PC-3 (cell line): ENCODE measurements around the gene FBXL16. TPM values are rescaled to one million over a fixed set of nuclear protein-coding genes. Genes with fewer than 3 reads are reported as not detected.

Experiments used
- ATAC-seq: fragments of 200-7000 bp; cut with Tn5 transposase; 2 replicates; pipeline ENCODE4 v1.9.1; 2020; ENCODE audit warnings: mild to moderate bottlenecking, moderate library complexity
- BruUV-seq: library from RNA; stranded (reverse); fragments of 400-500 nt; replicated peaks from 2 replicates; lab custom pipeline; 2021; lab: Mats Ljungman, UMichigan
- CTCF ChIA-PET: fragments of 300-600 bp; sonication (Branson Sonifier 250); formaldehyde crosslinking; loops from one replicate; lab custom pipeline; 2022; ENCODE audit warnings: antibody characterized with exemption; lab: Charles Lee
- POLR2A ChIA-PET: fragments of 300-600 bp; sonication (Branson Sonifier 250); formaldehyde crosslinking; loops from one replicate; lab custom pipeline; 2022; ENCODE audit warnings: antibody characterized with exemption; ENCODE audit not compliant: unreplicated experiment; lab: Charles Lee
- DNase-seq: peaks from one replicate; pipeline ENCODE4 v3.0.0-alpha.2; 2015
- H2AFZ ChIP-seq: fragments of 300-600 bp; sonication (generic); 2 replicates; pipeline ENCODE4 v1.6.0; 2016; ENCODE audit warnings: antibody characterized with exemption, low read length
- H3F3A ChIP-seq: fragments of 300-600 bp; sonication (generic); one replicate; pipeline ENCODE4 v1.6.0; 2017; ENCODE audit warnings: antibody characterized with exemption, low read length, control low read depth, mild to moderate bottlenecking; ENCODE audit not compliant: unreplicated experiment
- H3K27ac ChIP-seq: fragments of 300-600 bp; sonication (generic); 2 replicates; pipeline ENCODE4 v1.5.1; 2016; ENCODE audit warnings: mild to moderate bottlenecking, low read length
- H3K27me3 ChIP-seq: fragments of 300-600 bp; sonication (generic); 2 replicates; pipeline ENCODE4 v1.6.1; 2016; ENCODE audit warnings: low read length, mixed read lengths
- H3K36me3 ChIP-seq: fragments of 300-600 bp; sonication (generic); 2 replicates; pipeline ENCODE4 v1.6.1; 2016; ENCODE audit warnings: low read depth, mixed run types, low read length, mixed read lengths
- H3K4me1 ChIP-seq: fragments of 300-600 bp; sonication (generic); 2 replicates; pipeline ENCODE4 v1.5.1; 2016; ENCODE audit warnings: low read length; ENCODE audit not compliant: insufficient read depth
- H3K4me2 ChIP-seq: fragments of 300-600 bp; sonication (generic); 2 replicates; pipeline ENCODE4 v1.6.0; 2016; ENCODE audit warnings: low read length
- H3K4me3 ChIP-seq: fragments of 300-600 bp; sonication (generic); 2 replicates; pipeline ENCODE4 v1.5.1; 2016; ENCODE audit warnings: mild to moderate bottlenecking, low read length, mixed read lengths
- H3K79me2 ChIP-seq: fragments of 300-600 bp; sonication (generic); 2 replicates; pipeline ENCODE4 v1.6.1; 2017; ENCODE audit warnings: low read length, mixed read lengths
- H3K9ac ChIP-seq: fragments of 300-600 bp; sonication (generic); 2 replicates; pipeline ENCODE4 v1.6.0; 2016; ENCODE audit warnings: mild to moderate bottlenecking, low read length
- H3K9me2 ChIP-seq: fragments of 300-600 bp; sonication (generic); replicated peaks from 2 replicates; pipeline ENCODE4 v1.6.1; 2016; ENCODE audit warnings: mixed run types, low read length, mixed read lengths
- H3K9me3 ChIP-seq: fragments of 300-600 bp; sonication (generic); 2 replicates; pipeline ENCODE4 v1.6.1; 2016; ENCODE audit warnings: low read length, mixed read lengths
- H4K20me1 ChIP-seq: fragments of 300-600 bp; sonication (generic); 2 replicates; pipeline ENCODE4 v1.6.1; 2016; ENCODE audit warnings: low read length, mixed read lengths
- EZH2 ChIP-seq: fragments of 300-600 bp; sonication (generic); IDR thresholded peaks from one replicate; pipeline ENCODE4 v1.6.1; 2017; ENCODE audit warnings: antibody characterized with exemption, mild to moderate bottlenecking, low read length; ENCODE audit not compliant: unreplicated experiment
- EZH2phosphoT487 ChIP-seq: fragments of 300-600 bp; sonication (generic); IDR thresholded peaks from 2 replicates; pipeline ENCODE4 v1.6.1; 2018; ENCODE audit warnings: mild to moderate bottlenecking, antibody characterized with exemption, low read length, borderline replicate concordance
- intact Hi-C: fragments of 100-400 bp; cut with micrococcal nuclease; formaldehyde crosslinking; loops from 2 replicates; pipeline ENCODE4 v1.9.0; 2023
- total RNA-seq: library from RNA; depleted of rRNA; stranded (reverse); fragments of >200 nt; gene quantifications from 2 replicates; pipeline ENCODE4 v1.2.3, GENCODE V29; 2014
- TF ChIP-seq, protein P1 (sequence below): fragments of 300-600 bp; sonication (generic); conservative IDR thresholded peaks from 2 replicates; pipeline ENCODE4 v1.5.1; 2017; ENCODE audit warnings: antibody characterized with exemption, low read depth, mild to moderate bottlenecking, low read length

Gene FBXL16
- total RNA-seq, 1 experiment from 2014 or later, result 7.5 TPM

DNA sequence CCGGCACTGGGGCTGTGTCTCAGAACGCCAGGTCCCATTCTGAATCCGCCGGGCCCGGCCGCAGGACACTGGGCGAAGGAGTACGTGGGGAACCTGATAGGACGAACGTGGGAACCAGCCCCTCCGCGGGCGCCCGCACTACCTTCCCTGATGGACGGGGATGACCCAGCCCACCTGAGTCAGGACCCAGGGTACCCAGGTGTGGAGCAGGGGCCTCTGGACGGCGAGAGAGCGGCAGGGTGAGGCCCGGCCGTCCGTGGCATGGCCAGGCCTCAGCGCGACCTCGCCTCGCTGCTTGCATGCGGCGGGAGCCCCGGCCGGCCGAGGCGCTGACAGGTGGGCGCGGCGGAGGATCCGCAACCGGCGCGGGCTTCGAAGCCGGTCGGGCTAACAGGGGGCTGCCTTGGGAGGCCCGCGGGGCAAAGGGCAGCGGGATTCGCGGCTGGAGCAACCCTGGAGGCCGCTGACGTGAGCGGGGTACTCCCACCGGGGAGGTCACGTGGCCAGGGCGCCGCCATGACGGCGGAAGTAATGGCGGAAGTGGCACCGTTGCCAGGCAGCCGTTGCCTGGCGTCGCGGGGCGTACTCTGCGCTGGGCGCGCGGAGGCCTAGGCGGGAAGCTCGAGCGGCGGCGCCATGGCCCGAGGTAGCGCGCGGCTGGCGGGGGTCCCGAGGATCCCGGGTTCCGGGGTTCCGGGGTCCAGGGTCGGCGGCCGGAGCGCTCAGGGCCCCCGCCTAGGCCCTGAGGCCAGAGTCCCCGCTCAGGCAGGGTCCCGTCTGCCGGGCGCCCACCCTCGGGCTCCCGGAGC is 56.6 kb downstream of the FBXL16 start, which contains the start of gene WDR90:
Gene WDR90, plus strand, starts transcription at position 585 of the 809 bp plus-strand sequence. Its CDS starts 52 bp downstream, at position 637.
- no peaks in the 10 kb centered on the region for H3K9me2 ChIP-seq
- ChIA-PET CTCF (no interaction called here), POLR2A (no interaction called here)
- intact Hi-C loops, result no loop called here
- peaks cover 33% of the 10 kb centered on the region for H3K4me1 ChIP-seq
- H3K4me3 ChIP-seq, result peak within 1 kb of the TSS; percentile 62
- H3K9me3 ChIP-seq, result no peaks in the 10 kb centered on the region
- peak within 1 kb of the TSS; percentile 40 for H3K27ac ChIP-seq
- H3F3A ChIP-seq, result no peaks in the 10 kb centered on the region
- TF ChIP-seq EZH2phosphoT487 (no peak), EZH2 (no peak)
- TF ChIP-seq, protein P1, sequence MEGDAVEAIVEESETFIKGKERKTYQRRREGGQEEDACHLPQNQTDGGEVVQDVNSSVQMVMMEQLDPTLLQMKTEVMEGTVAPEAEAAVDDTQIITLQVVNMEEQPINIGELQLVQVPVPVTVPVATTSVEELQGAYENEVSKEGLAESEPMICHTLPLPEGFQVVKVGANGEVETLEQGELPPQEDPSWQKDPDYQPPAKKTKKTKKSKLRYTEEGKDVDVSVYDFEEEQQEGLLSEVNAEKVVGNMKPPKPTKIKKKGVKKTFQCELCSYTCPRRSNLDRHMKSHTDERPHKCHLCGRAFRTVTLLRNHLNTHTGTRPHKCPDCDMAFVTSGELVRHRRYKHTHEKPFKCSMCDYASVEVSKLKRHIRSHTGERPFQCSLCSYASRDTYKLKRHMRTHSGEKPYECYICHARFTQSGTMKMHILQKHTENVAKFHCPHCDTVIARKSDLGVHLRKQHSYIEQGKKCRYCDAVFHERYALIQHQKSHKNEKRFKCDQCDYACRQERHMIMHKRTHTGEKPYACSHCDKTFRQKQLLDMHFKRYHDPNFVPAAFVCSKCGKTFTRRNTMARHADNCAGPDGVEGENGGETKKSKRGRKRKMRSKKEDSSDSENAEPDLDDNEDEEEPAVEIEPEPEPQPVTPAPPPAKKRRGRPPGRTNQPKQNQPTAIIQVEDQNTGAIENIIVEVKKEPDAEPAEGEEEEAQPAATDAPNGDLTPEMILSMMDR, result no peak
- no TSS peak for BruUV-seq
- H2AFZ ChIP-seq, result peak within 1 kb of the TSS; percentile 73
- H3K9ac ChIP-seq, result peak within 1 kb of the TSS; percentile 83
- no peaks in the 10 kb centered on the region for H4K20me1 ChIP-seq
- H3K36me3 ChIP-seq, result no peaks in the 10 kb centered on the region
- DNase-seq, result peak; percentile 69
- peaks cover 24% of the 10 kb centered on the region for H3K79me2 ChIP-seq
- H3K27me3 ChIP-seq, result no peaks in the 10 kb centered on the region
- ATAC-seq, result peak; percentile 75
- peak within 1 kb of the TSS; percentile 81 for H3K4me2 ChIP-seq

DNA sequence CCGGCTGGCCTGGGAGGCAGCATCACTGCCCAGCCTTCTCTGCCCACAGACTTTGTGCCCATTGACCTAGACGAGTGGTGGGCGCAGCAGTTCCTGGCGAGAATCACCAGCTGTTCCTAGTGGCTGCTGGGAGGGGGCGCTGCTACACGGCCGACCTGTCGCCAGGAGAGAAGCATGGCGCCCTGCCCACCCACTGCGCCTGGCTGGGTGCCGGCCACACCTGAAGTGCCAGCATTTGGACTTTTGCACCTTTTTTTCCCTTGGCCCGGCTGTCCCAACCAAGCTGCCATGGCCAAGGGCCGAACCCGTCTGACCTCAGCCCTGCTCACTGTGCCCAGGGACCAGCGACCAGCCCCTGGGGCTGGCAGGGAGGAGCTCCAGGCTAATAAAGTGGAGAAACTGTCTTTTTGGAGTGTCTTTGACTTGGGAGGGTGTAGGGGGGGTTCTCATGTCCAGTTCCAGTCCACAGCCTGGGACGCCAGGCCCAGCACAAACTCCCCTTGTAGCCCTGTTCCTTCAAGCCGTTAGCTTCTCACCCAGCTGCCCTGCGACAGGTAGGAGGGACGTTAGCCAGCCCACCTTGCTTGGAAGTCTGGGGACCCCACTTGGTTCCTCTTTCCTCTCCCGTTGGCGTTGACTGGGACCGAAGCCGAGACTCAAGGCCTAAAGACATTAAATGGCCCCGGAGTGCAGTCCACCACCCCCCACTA is 57.4 kb downstream of the FBXL16 start:
- no peaks in the 10 kb centered on the region for H3K9me2 ChIP-seq
- no peaks in the 10 kb centered on the region for H3K9me3 ChIP-seq
- intact Hi-C loops, result no loop called here
- ChIA-PET CTCF (no interaction called here), POLR2A (no interaction called here)
- no peak for TF ChIP-seq EZH2
- TF ChIP-seq EZH2phosphoT487, result no peak
- TF ChIP-seq, protein P1, result peak; percentile 41; the same call in 1 of the 2 replicates
- DNase-seq, result no peak
- BruUV-seq, result TSS peak; percentile 78
- no peak overlapping the region for H2AFZ ChIP-seq
- no peaks in the 10 kb centered on the region for H3K36me3 ChIP-seq
- no peak for ATAC-seq
- peak overlapping the region; percentile 62; the same call in 1 of the 2 replicates for H3K4me3 ChIP-seq
- H4K20me1 ChIP-seq, result no peaks in the 10 kb centered on the region
- no peaks in the 10 kb centered on the region for H3K27me3 ChIP-seq
- no peaks in the 10 kb centered on the region for H3F3A ChIP-seq
- peak overlapping the region; percentile 83 for H3K9ac ChIP-seq
- peaks cover 32% of the 10 kb centered on the region for H3K79me2 ChIP-seq
- H3K27ac ChIP-seq, result no peak overlapping the region
- H3K4me2 ChIP-seq, result peak overlapping the region; percentile 81; the same call in 1 of the 2 replicates
- H3K4me1 ChIP-seq, result peaks cover 35% of the 10 kb centered on the region
